Measurements from ENCODE around the gene FAM13A. TPM values are rescaled to one million over a fixed set of nuclear protein-coding genes. Genes with fewer than 3 reads are reported as not detected.

FAM13A gene
- total RNA-seq, 1 donor from 2014 or later: 39.1 TPM

DNA sequence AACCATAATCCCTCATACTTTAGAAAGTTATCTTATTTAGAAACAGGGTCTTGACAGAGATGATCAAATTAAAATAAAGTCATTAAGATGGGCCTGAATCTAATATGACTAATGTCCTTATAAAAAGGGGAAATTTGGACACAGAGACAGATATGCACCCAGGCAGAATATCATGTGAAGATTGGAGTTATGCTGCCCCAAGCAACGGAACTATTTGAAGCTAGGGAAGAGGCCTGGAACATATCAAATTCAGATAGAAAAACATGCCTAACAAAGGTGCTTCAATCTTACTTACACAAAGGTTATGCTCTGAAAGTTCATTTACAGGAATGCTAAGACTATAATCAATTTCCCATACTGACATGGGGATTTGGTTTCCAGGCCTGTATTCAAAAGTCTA is 246.7 kb downstream of the FAM13A start:
- Histone ChIP-seq H3K27me3 (ENCODE audit: low read depth) (no peaks in the 10 kb centered on the region), H3K27ac (no peak overlapping the region), H3K4me1 (peaks cover 29% of the 10 kb centered on the region), H3K9me3 (no peaks in the 10 kb centered on the region), H3K36me3 (no peaks in the 10 kb centered on the region), H3K4me3 (no peak overlapping the region)
- no peak for DNase-seq
- intact Hi-C loops (cut with DNase I): no loop called here
- TF ChIP-seq, protein P1, sequence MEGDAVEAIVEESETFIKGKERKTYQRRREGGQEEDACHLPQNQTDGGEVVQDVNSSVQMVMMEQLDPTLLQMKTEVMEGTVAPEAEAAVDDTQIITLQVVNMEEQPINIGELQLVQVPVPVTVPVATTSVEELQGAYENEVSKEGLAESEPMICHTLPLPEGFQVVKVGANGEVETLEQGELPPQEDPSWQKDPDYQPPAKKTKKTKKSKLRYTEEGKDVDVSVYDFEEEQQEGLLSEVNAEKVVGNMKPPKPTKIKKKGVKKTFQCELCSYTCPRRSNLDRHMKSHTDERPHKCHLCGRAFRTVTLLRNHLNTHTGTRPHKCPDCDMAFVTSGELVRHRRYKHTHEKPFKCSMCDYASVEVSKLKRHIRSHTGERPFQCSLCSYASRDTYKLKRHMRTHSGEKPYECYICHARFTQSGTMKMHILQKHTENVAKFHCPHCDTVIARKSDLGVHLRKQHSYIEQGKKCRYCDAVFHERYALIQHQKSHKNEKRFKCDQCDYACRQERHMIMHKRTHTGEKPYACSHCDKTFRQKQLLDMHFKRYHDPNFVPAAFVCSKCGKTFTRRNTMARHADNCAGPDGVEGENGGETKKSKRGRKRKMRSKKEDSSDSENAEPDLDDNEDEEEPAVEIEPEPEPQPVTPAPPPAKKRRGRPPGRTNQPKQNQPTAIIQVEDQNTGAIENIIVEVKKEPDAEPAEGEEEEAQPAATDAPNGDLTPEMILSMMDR (IDR thresholded peaks at IDR 0.05): no peak
- no peak for ATAC-seq

- DNase-seq: no peak
- no peak overlapping the region for H3K27ac ChIP-seq
- no peaks in the 10 kb centered on the region for H3K36me3 ChIP-seq
- intact Hi-C loops (cut with DNase I): no loop called here
- no peak overlapping the region for H3K4me3 ChIP-seq
- no peak for ATAC-seq
- TF ChIP-seq, protein P1 (IDR thresholded peaks at IDR 0.05): no peak
- H3K9me3 ChIP-seq: no peaks in the 10 kb centered on the region
- H3K27me3 ChIP-seq (ENCODE audit: low read depth): no peaks in the 10 kb centered on the region
- peaks cover 29% of the 10 kb centered on the region for H3K4me1 ChIP-seq
These were observed 247.3 kb downstream of the FAM13A start for GRCh38 chr4:88809576-88810219.

DNA sequence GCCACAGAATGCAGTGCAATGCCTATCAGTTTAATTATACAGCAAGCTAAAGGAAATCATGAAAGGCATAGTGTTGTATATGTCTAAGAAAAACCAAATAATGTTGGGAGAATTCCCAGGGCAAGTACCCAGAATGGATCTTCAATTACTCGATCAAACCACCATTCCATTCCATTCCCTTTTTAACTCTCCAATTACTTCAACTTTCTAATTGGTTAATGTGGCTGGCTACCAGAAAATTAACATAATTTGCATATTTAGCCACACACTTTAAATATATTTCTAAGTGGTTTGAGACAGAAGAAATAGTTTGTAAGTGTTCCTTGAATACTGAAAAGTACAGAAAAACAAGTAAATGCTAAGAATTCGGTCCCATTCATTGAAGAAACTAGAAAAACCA is 247.9 kb downstream of the FAM13A start:
- Histone ChIP-seq H3K4me3 (no peak overlapping the region), H3K4me1 (peaks cover 31% of the 10 kb centered on the region), H3K27ac (no peak overlapping the region), H3K9me3 (no peaks in the 10 kb centered on the region), H3K27me3 (ENCODE audit: low read depth) (no peaks in the 10 kb centered on the region), H3K36me3 (no peaks in the 10 kb centered on the region)
- intact Hi-C loops (cut with DNase I): no loop called here
- DNase-seq (no peak), ATAC-seq (no peak)
- TF ChIP-seq, protein P1 (IDR thresholded peaks at IDR 0.05): no peak

DNA sequence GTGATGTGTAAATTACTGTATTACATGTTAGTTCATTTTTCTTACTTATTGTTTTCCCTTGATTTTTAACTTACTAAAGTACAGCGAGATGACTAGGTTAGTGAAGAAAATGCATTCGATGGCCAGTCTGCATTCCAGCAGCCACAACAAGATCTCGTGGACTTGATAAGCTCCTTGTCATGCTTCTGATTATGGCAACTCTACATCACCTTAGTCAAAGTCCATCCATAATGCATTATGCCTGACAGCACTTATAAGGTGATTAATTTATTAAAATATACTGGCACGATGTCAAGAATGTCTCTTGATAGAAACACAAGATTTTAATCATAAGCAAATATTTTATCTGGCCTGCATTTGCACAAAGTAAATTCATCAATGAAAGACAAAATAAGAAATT is 249.5 kb downstream of the FAM13A start:
- Histone ChIP-seq H3K4me3 (no peak overlapping the region), H3K27ac (no peak overlapping the region), H3K4me1 (peaks cover 47% of the 10 kb centered on the region), H3K9me3 (no peaks in the 10 kb centered on the region), H3K27me3 (ENCODE audit: low read depth) (no peaks in the 10 kb centered on the region), H3K36me3 (no peaks in the 10 kb centered on the region)
- intact Hi-C loops (cut with DNase I): no loop called here
- TF ChIP-seq, protein P1 (IDR thresholded peaks at IDR 0.05): no peak
- ATAC-seq: no peak
- DNase-seq: no peak

DNA sequence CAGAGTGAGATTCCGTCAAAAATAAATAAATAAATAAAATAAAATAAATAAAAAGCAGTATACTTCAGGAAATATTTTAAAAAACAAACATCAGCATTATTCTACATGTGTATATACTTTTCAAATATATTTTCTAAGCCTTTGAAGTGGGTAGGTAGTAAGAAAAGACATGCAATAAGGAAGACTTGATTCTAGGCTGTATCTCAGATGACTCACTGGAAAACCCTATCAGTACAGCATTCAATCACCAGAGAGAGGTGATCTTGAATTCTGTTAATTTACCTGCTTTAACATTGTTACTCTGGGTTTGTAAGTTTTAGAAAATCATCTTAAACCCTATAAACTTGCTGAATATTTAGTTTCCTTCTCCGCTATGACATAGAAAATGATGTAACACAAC is 252.8 kb downstream of the FAM13A start:
- H3K4me3 ChIP-seq: no peak overlapping the region
- no peaks in the 10 kb centered on the region for H3K36me3 ChIP-seq
- DNase-seq (no peak), ATAC-seq (no peak)
- no peak overlapping the region for H3K27ac ChIP-seq
- TF ChIP-seq, protein P1 (IDR thresholded peaks at IDR 0.05): no peak
- H3K9me3 ChIP-seq: no peaks in the 10 kb centered on the region
- intact Hi-C loops (cut with DNase I): no loop called here
- no peaks in the 10 kb centered on the region for H3K27me3 ChIP-seq (ENCODE audit: low read depth)
- H3K4me1 ChIP-seq: peaks cover 34% of the 10 kb centered on the region

Data from lower lobe of right lung (tissue), 2 donors.